Activated CD8-positive, alpha-beta T cell treated with anti-CD3 and anti-CD28 coated beads for 36 hours (primary cell): ENCODE data around the gene TIAM2. TPM values are rescaled to one million over a fixed set of nuclear protein-coding genes. Genes with fewer than 3 reads are reported as not detected.

ENCODE experiments used
- ATAC-seq: fragments of 200-7000 bp; cut with Tn5 transposase; one replicate; pipeline ENCODE4 v1.10.0; 2021; ENCODE audit warnings: mild to moderate bottlenecking, moderate library complexity
- CTCF ChIA-PET: fragments of 350-600 bp; sonication (Branson Sonifier 250); formaldehyde crosslinking; loops from one replicate; lab custom pipeline; 2021; ENCODE audit warnings: antibody characterized with exemption; lab: Charles Lee
- POLR2A ChIA-PET: fragments of 350-600 bp; sonication (Branson Sonifier 250); formaldehyde crosslinking; loops from one replicate; lab custom pipeline; 2021; ENCODE audit warnings: antibody characterized with exemption; lab: Charles Lee
- DNase-seq: peaks from one replicate; pipeline ENCODE4 v3.0.0-alpha.2; 2020
- H3K27ac Mint-ChIP-seq: one replicate; pipeline ENCODE4 v1.8.0; 2021; ENCODE audit warnings: mild to moderate bottlenecking, mixed read lengths
- H3K27me3 Mint-ChIP-seq: one replicate; pipeline ENCODE4 v1.8.0; 2021; ENCODE audit warnings: mixed read lengths
- H3K36me3 Mint-ChIP-seq: one replicate; pipeline ENCODE4 v1.8.0; 2021; ENCODE audit warnings: low read depth, mixed read lengths
- H3K4me1 Mint-ChIP-seq: one replicate; pipeline ENCODE4 v1.8.0; 2021; ENCODE audit warnings: low read depth, mixed read lengths
- H3K4me3 Mint-ChIP-seq: one replicate; pipeline ENCODE4 v1.8.0; 2021; ENCODE audit warnings: mild to moderate bottlenecking, moderate library complexity, mixed read lengths
- H3K9me3 Mint-ChIP-seq: one replicate; pipeline ENCODE4 v1.8.0; 2021; ENCODE audit warnings: mixed read lengths
- CTCF ChIP-seq: fragments of 200-600 bp; IDR thresholded peaks from one replicate; pipeline ENCODE4 v1.8.0; 2022; ENCODE audit warnings: antibody characterized with exemption, mild to moderate bottlenecking
- intact Hi-C: fragments of 100-400 bp; cut with micrococcal nuclease; formaldehyde crosslinking; loops from one replicate; pipeline ENCODE4 v1.10.0; 2022
- total RNA-seq, 2 experiments: library from RNA; stranded (reverse); gene quantifications; one replicate each; pipeline ENCODE4 v1.2.3, GENCODE V29; 2021

TIAM2 gene
- total RNA-seq, 2 experiments from 2014 or later: 5.6 to 7.1 TPM

- Mint-ChIP-seq H3K27me3 (peaks cover 17% of the 10 kb centered on the region), H3K27ac (no peak overlapping the region), H3K4me3 (no peak overlapping the region), H3K36me3 (no peaks in the 10 kb centered on the region), H3K9me3 (no peaks in the 10 kb centered on the region), H3K4me1 (peaks cover 2% of the 10 kb centered on the region)
- ATAC-seq: no peak
- TF ChIP-seq CTCF: no peak
- POLR2A ChIA-PET: no interaction called here
- DNase-seq: no peak
- intact Hi-C loops: no loop called here
- CTCF ChIA-PET: no interaction called here
Measured at GRCh38 chr6:155001934-155002333, 6.8 kb downstream of the TIAM2 start.

GRCh38 chr6:155003476-155003875 lies 8.4 kb downstream of the TIAM2 start:
- no peaks in the 10 kb centered on the region for H3K36me3 Mint-ChIP-seq
- H3K27ac Mint-ChIP-seq: no peak overlapping the region
- no peaks in the 10 kb centered on the region for H3K4me1 Mint-ChIP-seq
- CTCF ChIA-PET: interaction anchor here (1.2 kb wide), 1 partner anchor 75 kb away, joined by 4 read pairs; no protein-coding TSS in a partner anchor
- ATAC-seq: no peak
- no peaks in the 10 kb centered on the region for H3K9me3 Mint-ChIP-seq
- H3K4me3 Mint-ChIP-seq: no peak overlapping the region
- POLR2A ChIA-PET: no interaction called here
- peaks cover 8% of the 10 kb centered on the region for H3K27me3 Mint-ChIP-seq
- intact Hi-C loops: no loop called here
- no peak for TF ChIP-seq CTCF
- DNase-seq: no peak

GRCh38 chr6:155004017-155004416 lies 8.9 kb downstream of the TIAM2 start:
- DNase-seq (no peak), ATAC-seq (no peak)
- Mint-ChIP-seq H3K27me3 (peaks cover 5% of the 10 kb centered on the region), H3K36me3 (no peaks in the 10 kb centered on the region), H3K9me3 (no peaks in the 10 kb centered on the region), H3K4me3 (no peak overlapping the region), H3K27ac (no peak overlapping the region), H3K4me1 (no peaks in the 10 kb centered on the region)
- TF ChIP-seq CTCF: no peak
- intact Hi-C loops: no loop called here
- ChIA-PET CTCF (interaction anchor here (1.2 kb wide), 1 partner anchor 76 kb away, joined by 4 read pairs; no protein-coding TSS in a partner anchor), POLR2A (no interaction called here)

GRCh38 chr6:155004576-155005372 lies 9.7 kb downstream of the TIAM2 start:
- TF ChIP-seq CTCF: no peak
- Mint-ChIP-seq H3K27me3 (peaks cover 5% of the 10 kb centered on the region), H3K9me3 (no peaks in the 10 kb centered on the region), H3K4me3 (no peak overlapping the region), H3K27ac (no peak overlapping the region), H3K36me3 (no peaks in the 10 kb centered on the region), H3K4me1 (no peaks in the 10 kb centered on the region)
- intact Hi-C loops: no loop called here
- POLR2A ChIA-PET: no interaction called here
- ATAC-seq (no peak), DNase-seq (no peak)
- CTCF ChIA-PET: no interaction called here

GRCh38 chr6:155008625-155009024 lies 13.5 kb downstream of the TIAM2 start:
- POLR2A ChIA-PET: no interaction called here
- no peak overlapping the region for H3K27ac Mint-ChIP-seq
- no peak overlapping the region for H3K4me3 Mint-ChIP-seq
- no peak for TF ChIP-seq CTCF
- no peaks in the 10 kb centered on the region for H3K9me3 Mint-ChIP-seq
- intact Hi-C loops: no loop called here
- H3K4me1 Mint-ChIP-seq: no peaks in the 10 kb centered on the region
- DNase-seq: no peak
- H3K36me3 Mint-ChIP-seq: no peaks in the 10 kb centered on the region
- ATAC-seq: no peak
- CTCF ChIA-PET: no interaction called here
- H3K27me3 Mint-ChIP-seq: peaks cover 4% of the 10 kb centered on the region
